Progenitor cell of endocrine pancreas (in vitro differentiated cells): ENCODE measurements around the gene SCUBE3. TPM values are rescaled to one million over a fixed set of nuclear protein-coding genes. Genes with fewer than 3 reads are reported as not detected.

Experiments
- DNase-seq: peaks from one replicate; pipeline ENCODE4 v3.0.0; 2021; ENCODE audit warnings: low spot score; ENCODE audit not compliant: unreplicated experiment
- H3K27ac Mint-ChIP-seq: 2 replicates; pipeline ENCODE4 v1.8.0; 2021; ENCODE audit warnings: mild to moderate bottlenecking, moderate library complexity, mixed read lengths
- H3K27me3 Mint-ChIP-seq: 2 replicates; pipeline ENCODE4 v1.8.0; 2021; ENCODE audit warnings: mixed read lengths
- H3K36me3 Mint-ChIP-seq: 2 replicates; pipeline ENCODE4 v1.8.0; 2022; ENCODE audit warnings: mixed read lengths; ENCODE audit not compliant: insufficient read depth
- H3K4me1 Mint-ChIP-seq: 2 replicates; pipeline ENCODE4 v1.8.0; 2021; ENCODE audit warnings: low read depth, mixed read lengths
- H3K4me3 Mint-ChIP-seq: 2 replicates; pipeline ENCODE4 v1.8.0; 2021; ENCODE audit warnings: low read depth, mild to moderate bottlenecking, moderate library complexity, mixed read lengths
- H3K9me3 Mint-ChIP-seq: 2 replicates; pipeline ENCODE4 v1.8.0; 2021; ENCODE audit warnings: low read depth, mixed read lengths
- CTCF ChIP-seq: fragments of 200-600 bp; sonication (generic); IDR thresholded peaks from one replicate; pipeline ENCODE4 v1.5.0; 2021; ENCODE audit warnings: antibody characterized with exemption, mild to moderate bottlenecking; ENCODE audit not compliant: unreplicated experiment
- total RNA-seq: library from RNA; stranded (reverse); gene quantifications from 2 replicates; pipeline ENCODE4 v1.2.1, GENCODE V29; 2021

The SCUBE3 gene
- total RNA-seq, 1 donor from 2014 or later = 31.1 TPM

DNA sequence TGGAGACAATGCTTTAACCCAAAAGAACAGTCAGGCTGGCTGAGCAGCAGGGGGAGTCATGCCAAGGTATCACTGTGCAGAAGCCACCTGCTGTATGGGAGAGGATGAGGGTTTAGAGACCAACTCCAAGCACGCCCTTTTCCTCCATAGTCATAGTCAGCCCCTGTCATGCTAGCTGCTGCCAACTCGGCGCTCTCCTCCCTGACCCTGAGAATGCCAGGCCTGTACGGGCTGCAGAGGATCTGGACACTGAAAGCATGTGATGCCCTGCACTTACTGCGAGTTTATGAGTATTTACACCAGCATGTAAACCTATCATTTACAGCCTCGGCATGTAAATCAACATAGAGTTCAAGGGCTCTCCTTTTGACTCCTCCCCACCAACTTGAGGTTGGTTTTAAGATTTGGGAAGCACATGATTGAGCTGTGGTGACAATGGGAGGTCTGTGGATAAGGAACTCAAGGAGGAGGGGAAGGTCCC is 11.7 kb upstream of the SCUBE3 start:
- peaks cover 10% of the 10 kb centered on the region for H3K4me1 Mint-ChIP-seq
- H3K4me3 Mint-ChIP-seq = no peak overlapping the region
- DNase-seq = no peak
- H3K9me3 Mint-ChIP-seq = peaks cover 8% of the 10 kb centered on the region
- H3K27ac Mint-ChIP-seq = no peak overlapping the region
- H3K36me3 Mint-ChIP-seq = peaks cover 1% of the 10 kb centered on the region
- no peak for TF ChIP-seq CTCF
- peaks cover 31% of the 10 kb centered on the region for H3K27me3 Mint-ChIP-seq

DNA sequence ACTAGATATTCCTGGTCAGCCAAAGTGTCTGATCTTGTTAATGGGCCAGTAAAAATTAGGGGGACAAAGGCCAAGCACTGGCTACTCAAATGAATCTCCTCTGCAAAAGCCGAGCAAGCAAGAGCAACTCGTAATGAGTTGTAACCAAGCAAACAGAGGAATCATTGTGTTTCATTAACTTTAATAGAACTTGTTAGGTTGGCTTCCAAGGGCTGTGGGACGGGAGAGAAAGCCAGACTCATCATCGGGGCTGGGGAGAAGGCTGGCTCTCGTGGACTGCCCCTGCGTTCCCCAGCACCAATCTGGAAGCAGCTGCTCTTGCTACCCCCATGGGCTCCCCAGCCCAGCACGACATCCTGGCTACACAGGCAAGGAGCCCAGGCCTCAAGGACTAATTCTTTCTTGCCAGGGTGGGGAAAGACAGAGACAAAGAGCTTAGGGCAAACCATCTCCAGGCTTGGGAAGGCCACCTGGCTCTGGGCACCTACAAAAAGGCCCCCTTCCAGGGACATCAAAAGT is 10.5 kb upstream of the SCUBE3 start:
- H3K4me1 Mint-ChIP-seq = peaks cover 9% of the 10 kb centered on the region
- H3K27ac Mint-ChIP-seq = no peak overlapping the region

DNA sequence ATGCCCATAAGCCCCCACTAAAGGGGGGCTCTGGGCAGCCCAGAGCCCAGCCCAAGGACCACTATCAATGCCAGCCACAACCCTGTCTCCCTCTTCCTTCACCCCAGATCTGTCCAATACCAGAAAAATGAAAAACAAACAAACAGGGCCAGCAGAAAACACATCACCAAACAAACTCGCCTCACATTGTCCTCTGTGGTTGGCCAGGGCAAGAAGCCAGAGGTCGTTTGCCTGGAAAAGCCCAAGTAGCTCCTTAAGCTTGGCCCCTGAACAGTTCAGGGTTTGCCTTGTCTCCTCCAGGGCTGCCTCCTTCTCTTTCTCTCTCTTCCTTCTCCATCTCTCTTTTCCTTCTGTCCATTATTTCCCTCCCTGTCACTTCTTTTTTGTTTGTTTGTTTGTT is 10.1 kb upstream of the SCUBE3 start:
- no peak for DNase-seq
- Mint-ChIP-seq H3K27ac (no peak overlapping the region), H3K4me3 (no peak overlapping the region), H3K36me3 (no peaks in the 10 kb centered on the region), H3K27me3 (peaks cover 47% of the 10 kb centered on the region), H3K4me1 (peaks cover 9% of the 10 kb centered on the region), H3K9me3 (no peaks in the 10 kb centered on the region)
- no peak for TF ChIP-seq CTCF

More for the DNA sequence above, 10.5 kb upstream of the SCUBE3 start:
- DNase-seq = no peak
- no peak overlapping the region for H3K4me3 Mint-ChIP-seq
- TF ChIP-seq CTCF = no peak
- H3K27me3 Mint-ChIP-seq = peaks cover 42% of the 10 kb centered on the region
- no peaks in the 10 kb centered on the region for H3K9me3 Mint-ChIP-seq
- no peaks in the 10 kb centered on the region for H3K36me3 Mint-ChIP-seq

DNA sequence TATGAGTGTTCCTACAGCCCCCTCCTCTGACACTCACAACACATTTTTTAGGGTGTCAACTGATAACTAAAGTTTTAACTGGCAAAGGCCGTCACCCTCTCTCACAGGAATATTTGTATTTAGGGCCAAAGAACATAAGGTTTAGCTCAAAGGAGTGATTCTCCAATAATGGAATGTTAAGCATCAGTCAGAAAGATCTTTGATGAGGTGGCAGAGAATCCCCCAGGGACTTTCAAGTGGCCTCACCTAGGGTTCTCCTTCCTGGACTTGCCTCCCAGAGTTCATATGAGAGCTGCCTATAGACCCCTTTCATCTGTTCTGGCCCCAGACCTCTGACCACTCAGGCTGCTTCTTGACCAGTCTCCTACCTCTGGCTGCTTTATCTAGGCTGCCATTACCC is 7.4 kb upstream of the SCUBE3 start:
- H3K27ac Mint-ChIP-seq = no peak overlapping the region
- no peak for TF ChIP-seq CTCF
- DNase-seq = no peak
- H3K9me3 Mint-ChIP-seq = no peaks in the 10 kb centered on the region
- no peaks in the 10 kb centered on the region for H3K36me3 Mint-ChIP-seq
- H3K4me3 Mint-ChIP-seq = no peak overlapping the region
- peaks cover 68% of the 10 kb centered on the region for H3K27me3 Mint-ChIP-seq
- H3K4me1 Mint-ChIP-seq = peaks cover 9% of the 10 kb centered on the region

GRCh38 chr6:35208419-35208818 is 5.3 kb upstream of the SCUBE3 start:
- no peak for TF ChIP-seq CTCF
- H3K36me3 Mint-ChIP-seq = no peaks in the 10 kb centered on the region
- peaks cover 85% of the 10 kb centered on the region for H3K27me3 Mint-ChIP-seq
- no peak for DNase-seq
- H3K9me3 Mint-ChIP-seq = no peaks in the 10 kb centered on the region
- H3K27ac Mint-ChIP-seq = no peak overlapping the region
- peaks cover 9% of the 10 kb centered on the region for H3K4me1 Mint-ChIP-seq
- no peak overlapping the region for H3K4me3 Mint-ChIP-seq
